GM18867 (cell line): ENCODE measurements around the gene PTGS1.

Source experiments
- ATAC-seq: cut with Tn5 transposase; IDR thresholded peaks from one replicate; pipeline ENCODE4 v1.9.1; 2021; ENCODE audit warnings: mild to moderate bottlenecking, moderate library complexity; ENCODE audit not compliant: unreplicated experiment

The PTGS1 gene

DNA sequence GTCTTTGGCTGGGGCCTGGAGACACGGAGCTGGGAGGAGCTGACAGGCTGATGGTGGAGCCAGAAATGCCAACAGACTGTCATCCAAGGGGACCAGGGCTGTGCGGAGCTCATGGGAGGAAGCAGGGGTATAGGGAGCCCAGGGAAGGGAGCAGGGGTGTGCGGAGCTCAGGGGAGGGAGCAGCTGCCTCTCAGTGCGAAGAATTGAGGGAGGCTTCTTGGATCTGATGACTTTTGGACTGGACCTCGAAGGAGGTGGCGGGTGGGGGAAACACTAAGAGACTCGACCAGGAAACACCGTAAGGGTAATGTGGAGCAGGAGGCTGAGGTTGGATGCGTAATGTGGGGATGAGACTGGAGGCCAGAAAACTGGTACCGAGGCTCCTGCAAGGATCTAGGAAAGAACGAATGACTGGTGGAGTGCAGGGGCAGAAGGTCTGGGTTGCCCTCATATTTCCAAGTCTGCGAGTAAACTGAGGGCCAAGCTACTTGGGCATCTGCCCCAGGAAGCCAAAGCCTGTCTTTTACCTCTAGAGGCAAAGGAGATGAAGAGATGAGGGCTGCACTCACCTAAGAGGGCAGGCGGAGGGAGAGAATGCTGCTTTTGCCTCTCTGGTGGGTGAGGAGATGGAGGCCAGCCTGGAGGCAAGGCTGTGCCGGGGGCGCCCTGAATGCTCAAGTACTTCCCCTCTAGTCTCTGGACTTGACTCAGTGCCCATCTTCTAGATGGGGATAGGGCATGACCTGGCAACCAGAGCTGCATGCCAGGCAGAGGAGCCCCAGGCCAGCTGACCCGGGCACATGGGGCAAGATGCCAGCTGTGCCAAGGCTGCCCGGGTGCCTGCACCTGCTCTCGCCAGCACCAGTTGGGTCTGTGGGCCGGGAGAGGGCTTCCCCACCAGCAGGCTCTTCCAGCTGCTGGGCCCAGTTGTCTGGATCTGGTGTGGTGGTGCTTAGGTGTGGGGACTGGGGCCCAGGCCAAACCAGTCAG lies 2.3 kb downstream of the PTGS1 start:
- ATAC-seq, result no peak

DNA sequence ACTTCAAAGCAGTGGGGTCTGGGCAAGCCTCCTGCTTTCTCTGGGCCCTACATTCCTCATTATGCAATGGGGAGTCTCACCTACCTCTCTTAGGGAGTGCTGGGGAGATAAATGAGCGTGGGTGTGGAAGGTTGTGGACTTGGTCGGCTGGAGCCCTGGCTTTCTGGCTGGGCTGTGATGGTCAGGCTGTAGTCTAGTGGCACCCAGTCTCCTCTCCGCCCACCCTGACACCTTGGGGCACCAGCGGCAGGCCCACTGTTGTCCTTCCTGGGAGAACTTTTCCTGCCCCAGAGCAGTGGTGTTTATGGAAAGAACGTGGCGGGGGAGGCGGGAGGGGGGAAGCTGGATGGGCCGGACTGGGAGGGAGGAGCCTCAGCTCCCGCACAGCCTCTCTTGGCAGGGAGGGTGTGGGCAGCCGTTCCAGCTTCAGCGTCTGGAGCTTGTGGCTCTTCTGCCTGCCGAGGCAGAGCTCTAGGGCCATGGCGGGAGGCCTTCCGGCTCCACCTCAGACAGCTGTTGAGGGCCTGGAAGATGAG lies 4.1 kb downstream of the PTGS1 start:
- ATAC-seq, result no peak

DNA sequence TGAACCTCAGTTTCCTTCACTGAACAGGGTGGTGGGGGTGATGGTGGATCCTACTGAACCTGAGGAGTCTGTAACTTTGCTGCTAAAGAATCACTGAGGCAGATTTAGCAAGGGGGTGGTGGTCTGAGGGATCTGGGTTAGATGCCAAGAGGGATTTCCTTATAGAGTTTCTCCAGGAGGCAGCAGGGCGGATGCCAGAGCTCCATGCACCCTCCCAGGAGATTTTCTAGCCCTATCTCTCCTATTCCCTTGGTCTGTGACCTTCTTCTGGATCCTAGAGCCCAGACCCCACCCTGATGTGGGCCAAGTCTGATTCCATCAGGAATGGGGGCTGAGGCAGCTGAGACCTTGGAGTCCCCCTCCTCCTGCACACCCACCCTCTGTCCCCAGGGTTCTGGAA lies 6.0 kb downstream of the PTGS1 start:
- ATAC-seq, result no peak

DNA sequence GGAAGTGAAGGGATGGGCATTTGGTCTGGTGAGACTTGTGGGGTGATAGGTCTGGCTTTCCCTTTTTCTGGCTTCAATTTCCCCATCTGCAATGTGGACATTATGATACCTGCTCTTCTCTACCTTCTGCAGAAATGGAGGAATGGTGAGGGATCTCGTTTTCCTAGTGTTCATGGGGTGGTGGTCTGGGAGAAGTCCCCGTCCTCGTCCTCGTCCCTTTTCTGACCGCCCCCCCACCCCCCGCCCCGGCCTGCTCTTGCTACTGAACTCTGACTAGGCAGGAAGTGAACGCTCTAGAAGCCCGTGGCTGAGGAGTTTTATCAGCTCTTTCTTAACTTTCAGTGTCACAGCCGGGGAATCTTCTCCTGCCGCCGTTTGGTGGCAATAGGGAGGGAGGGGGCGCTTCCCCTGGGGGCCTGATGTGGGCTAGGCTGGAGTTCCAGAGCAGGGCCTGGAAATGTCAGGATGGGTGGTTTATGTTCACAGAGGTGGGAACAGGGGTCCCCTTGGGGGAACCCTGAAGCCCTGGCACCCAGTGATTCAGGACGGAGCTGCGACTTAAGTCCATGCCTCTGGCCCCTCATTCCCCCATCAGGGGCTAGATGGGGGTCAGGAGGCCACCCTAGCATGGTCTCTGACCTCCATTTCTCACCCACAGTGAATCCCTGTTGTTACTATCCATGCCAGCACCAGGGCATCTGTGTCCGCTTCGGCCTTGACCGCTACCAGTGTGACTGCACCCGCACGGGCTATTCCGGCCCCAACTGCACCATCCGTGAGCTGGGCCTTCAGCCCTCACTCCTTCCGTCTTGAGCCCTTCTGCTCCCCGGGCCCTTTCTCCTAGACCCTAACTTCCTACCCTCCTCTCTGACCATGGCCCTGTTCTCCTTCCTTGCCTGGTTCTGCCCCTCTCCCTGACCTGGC lies 6.7 kb downstream of the PTGS1 start:
- ATAC-seq, result no peak

DNA sequence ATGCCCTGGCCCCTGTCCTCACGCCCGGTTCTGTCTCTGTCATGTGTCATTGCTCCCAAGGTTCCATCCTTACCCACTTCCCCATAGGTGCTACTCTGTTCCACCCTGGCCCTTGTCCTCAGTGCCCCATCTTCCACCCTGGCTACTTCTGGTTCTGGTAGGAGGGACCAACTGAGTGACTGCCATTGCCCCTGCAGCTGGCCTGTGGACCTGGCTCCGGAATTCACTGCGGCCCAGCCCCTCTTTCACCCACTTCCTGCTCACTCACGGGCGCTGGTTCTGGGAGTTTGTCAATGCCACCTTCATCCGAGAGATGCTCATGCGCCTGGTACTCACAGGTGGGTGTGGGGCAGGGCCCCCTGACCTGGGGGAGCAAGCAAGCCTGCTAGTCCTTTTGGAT lies 7.4 kb downstream of the PTGS1 start:
- no peak for ATAC-seq

DNA sequence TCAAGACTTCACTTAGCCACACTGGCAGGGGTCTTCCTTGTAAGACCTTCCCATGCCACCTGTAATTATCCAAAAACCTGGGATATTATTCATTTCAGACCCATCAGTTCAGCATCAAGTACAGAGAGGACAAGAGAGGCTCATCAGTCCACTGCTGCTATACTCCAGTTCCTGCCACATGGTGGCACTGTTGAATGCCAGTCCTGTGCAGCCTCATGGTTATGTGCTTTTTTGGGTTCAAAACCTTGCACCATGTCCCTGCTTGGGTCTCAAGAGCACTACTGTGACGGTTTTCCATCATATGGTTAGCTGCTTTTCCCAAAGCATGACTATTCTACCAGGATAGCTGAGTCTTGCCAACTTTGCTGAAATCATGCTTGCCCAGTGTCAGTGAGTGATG lies 8.5 kb downstream of the PTGS1 start:
- ATAC-seq, result no peak

DNA sequence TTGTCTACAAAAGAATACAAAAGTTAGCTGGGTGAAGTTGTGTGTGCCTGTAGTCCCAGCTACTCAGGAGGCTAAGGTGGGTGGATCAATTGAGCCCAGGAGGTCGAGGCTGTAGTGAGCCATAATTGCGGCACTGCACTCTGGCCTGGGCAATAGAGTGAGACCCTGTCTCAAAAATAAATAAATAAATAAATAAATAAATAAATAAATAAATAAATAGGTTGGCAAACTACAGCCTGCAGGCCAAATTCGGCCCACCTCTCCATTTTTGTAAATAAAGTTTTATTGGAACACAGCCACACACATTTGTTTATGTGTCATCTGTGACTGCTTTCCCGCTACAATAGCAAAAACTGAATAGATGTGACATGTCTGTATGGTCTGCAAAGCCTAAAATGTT lies 9.5 kb downstream of the PTGS1 start:
- no peak for ATAC-seq

DNA sequence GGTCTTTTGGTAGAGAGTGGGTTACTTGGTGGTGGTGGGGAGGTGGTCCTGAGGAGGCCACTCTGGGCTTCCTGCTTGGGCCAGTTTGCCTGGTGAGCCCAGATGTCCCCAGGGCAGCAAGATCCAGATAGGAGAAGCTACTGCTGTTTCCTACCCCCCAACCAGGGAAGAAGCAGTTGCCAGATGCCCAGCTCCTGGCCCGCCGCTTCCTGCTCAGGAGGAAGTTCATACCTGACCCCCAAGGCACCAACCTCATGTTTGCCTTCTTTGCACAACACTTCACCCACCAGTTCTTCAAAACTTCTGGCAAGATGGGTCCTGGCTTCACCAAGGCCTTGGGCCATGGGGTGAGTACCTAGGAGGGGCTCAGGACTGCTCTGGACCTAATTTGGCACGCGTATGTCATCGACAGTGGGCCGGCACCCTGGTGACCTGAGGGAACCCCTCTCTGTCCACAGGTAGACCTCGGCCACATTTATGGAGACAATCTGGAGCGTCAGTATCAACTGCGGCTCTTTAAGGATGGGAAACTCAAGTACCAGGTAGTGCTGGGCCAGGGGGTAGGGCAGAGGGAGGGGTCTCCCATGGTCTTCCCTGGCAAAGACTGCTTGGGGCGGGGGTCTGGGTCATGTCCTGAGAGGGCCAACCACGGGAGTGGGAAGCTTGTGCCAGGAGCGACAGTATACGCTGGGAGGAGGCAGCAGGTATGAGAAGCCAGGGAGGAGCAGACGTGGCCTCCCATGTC lies 10.6 kb downstream of the PTGS1 start:
- ATAC-seq, result no peak

DNA sequence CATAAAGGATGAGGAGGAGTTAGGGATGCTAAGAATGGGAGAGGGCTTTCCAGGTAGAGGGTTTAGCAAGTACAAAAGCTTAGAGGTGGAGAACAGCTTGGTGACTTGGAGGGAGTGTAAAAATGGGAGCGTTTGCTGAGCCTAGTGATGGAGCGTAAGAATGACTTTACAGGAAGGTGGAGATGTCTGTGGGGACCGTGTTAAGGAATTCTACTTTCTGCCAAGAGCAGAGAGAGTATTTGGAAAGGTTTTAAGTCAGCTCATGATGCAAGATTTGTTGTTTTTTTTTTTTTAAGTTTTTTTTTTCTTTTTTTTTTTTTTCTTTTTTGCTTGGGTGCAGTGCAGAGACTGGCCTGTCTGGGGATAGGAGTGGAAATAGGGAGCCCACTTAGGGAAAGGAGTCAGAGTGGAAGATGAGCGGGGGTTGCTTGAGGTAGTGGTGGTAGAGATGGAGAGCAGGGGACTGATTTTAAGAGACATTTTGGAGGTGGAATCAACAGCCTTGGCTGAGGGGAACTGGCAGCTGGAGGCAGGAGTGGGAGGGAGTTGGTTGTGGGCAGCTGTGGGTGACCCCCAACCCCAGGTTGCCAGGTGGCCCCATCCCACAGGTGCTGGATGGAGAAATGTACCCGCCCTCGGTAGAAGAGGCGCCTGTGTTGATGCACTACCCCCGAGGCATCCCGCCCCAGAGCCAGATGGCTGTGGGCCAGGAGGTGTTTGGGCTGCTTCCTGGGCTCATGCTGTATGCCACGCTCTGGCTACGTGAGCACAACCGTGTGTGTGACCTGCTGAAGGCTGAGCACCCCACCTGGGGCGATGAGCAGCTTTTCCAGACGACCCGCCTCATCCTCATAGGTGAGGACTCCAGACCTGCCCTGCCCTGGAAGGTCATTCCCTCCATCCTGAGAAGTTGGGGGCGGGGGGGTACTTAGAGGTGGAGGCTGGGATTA lies 12.4 kb downstream of the PTGS1 start:
- no peak for ATAC-seq

DNA sequence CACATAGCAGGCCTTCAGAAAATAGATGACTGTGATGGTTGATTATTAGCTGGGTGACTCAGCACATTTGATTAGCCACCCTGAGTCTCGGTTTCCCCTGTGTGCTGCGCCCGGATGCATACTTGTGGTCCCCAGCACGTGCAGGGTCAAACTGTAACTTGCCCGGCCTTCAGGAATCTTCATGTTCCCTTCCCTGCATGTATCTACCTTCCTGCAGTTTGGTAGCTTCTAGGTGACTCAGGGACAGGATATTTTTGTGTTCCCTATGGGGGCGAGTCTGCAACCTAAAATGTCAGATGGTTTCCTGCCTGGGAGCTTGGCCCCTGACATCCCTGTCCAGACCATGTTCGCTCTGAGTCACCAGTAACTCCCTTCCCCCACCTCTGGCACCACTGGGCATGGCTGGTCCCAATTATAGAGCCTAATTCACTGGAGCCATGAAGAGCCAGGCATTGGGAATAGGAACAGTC lies 13.2 kb downstream of the PTGS1 start:
- no peak for ATAC-seq

DNA sequence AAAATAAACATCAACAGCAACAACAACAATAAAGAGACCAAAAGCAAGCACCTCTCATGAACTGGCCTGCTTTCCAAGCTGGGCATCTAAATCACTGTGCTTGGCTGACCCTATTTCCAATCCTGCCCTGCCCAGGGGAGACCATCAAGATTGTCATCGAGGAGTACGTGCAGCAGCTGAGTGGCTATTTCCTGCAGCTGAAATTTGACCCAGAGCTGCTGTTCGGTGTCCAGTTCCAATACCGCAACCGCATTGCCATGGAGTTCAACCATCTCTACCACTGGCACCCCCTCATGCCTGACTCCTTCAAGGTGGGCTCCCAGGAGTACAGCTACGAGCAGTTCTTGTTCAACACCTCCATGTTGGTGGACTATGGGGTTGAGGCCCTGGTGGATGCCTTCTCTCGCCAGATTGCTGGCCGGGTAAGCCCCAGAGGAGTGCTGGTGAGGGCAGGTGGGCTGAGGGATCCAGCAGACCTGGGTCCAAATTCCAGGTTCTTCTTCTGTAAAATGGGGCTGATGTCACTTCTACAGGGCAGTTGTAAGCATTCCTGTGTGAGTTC lies 15.6 kb downstream of the PTGS1 start:
- no peak for ATAC-seq

DNA sequence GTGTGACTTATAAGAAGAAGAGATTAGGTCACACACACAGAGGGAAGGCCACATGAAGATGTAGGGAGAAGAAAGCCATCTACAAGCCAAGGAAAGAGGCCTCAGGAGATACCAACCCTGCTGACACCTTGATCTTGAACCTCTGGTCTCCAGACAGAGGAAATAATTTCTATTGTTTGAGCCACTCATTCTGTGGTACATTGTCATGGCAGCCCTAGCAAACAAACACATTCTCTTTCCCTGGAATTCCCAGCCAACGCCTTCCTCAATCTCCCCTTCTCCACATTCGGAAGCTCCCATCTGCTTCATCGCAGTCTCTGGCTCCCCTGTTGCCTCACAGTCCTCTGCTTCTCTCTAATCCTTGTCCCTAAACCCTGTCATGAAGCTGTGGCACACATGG lies 16.7 kb downstream of the PTGS1 start:
- ATAC-seq, result no peak

DNA sequence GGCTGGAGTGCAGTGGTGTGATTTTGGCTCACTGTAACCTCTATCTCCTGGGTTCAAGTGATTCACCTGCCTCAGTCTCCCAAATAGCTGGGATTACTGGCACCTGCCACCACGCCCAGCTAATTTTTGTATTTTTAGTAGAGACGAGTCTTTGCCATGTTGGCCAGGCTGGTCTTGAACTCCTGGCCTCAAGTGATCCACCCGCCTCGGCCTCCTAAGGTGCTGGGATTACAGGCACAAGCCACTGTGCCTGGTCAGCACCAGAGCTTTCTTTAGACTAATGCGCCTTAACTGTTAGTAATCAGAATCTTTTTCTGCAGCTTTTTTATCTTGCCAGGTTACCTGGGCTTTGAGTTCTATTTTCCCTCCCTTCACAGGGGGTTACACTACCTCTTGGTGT lies 18.4 kb downstream of the PTGS1 start:
- no peak for ATAC-seq

DNA sequence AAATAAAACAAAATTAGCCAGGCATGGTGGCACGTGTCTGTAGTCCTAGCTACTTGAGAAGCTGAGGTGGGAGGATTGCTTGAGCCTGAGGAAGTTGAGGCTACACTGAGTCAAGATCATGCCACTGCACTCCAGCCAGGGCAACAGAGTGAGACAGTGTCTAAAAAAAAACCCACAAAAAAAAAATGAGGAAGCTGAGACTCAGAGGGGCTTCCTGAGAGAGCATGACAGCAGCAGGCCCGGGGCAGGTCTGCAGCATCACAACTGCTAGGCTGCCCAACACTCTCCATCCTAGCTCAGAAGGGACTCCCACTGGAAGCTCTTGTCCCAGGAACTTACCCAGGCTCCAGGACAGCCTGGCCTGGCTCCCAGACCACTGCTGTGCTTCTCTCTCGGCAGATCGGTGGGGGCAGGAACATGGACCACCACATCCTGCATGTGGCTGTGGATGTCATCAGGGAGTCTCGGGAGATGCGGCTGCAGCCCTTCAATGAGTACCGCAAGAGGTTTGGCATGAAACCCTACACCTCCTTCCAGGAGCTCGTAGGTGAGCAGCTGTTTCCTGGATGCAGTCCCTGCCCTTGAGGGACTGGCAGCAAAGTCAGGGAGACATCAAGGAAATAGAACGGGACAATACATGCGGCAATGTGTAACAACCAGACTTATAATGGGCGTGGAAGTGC lies 19.1 kb downstream of the PTGS1 start:
- ATAC-seq, result no peak

DNA sequence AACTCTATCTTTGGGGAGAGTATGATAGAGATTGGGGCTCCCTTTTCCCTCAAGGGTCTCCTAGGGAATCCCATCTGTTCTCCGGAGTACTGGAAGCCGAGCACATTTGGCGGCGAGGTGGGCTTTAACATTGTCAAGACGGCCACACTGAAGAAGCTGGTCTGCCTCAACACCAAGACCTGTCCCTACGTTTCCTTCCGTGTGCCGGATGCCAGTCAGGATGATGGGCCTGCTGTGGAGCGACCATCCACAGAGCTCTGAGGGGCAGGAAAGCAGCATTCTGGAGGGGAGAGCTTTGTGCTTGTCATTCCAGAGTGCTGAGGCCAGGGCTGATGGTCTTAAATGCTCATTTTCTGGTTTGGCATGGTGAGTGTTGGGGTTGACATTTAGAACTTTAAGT lies 21.5 kb downstream of the PTGS1 start:
- no peak for ATAC-seq

DNA sequence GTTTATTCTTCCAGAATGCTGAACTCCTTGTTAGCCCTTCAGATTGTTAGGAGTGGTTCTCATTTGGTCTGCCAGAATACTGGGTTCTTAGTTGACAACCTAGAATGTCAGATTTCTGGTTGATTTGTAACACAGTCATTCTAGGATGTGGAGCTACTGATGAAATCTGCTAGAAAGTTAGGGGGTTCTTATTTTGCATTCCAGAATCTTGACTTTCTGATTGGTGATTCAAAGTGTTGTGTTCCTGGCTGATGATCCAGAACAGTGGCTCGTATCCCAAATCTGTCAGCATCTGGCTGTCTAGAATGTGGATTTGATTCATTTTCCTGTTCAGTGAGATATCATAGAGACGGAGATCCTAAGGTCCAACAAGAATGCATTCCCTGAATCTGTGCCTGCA lies 21.9 kb downstream of the PTGS1 start:
- ATAC-seq, result no peak

DNA sequence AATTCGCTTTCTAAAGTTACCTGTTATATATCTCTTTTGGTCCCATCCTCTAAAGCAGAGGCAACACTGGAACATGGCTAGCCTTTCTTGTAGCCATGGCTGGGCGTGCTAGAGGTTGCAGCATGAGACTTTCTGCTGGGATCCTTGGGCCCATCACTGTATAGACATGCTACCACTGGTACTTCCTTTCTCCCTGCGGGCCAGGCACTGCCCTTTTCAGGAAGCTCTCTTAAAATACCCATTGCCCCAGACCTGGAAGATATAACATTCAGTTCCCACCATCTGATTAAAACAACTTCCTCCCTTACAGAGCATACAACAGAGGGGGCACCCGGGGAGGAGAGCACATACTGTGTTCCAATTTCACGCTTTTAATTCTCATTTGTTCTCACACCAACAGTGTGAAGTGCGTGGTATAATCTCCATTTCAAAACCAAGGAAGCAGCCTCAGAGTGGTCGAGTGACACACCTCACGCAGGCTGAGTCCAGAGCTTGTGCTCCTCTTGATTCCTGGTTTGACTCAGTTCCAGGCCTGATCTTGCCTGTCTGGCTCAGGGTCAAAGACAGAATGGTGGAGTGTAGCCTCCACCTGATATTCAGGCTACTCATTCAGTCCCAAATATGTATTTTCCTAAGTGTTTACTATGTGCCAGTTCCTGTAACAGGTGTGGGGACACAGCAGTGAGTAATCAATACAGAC lies 22.6 kb downstream of the PTGS1 start:
- no peak for ATAC-seq
